Activated CD8-positive, alpha-beta T cell treated with anti-CD3 and anti-CD28 coated beads for 36 hours (primary cell): Measurements from ENCODE around the gene NUP210L. TPM values are rescaled to one million over a fixed set of nuclear protein-coding genes. Genes with fewer than 3 reads are reported as not detected.

Experiments
- ATAC-seq: fragments of 200-7000 bp; cut with Tn5 transposase; one replicate; pipeline ENCODE4 v1.10.0; 2021; ENCODE audit warnings: mild to moderate bottlenecking, moderate library complexity
- CTCF ChIA-PET: fragments of 350-600 bp; sonication (Branson Sonifier 250); formaldehyde crosslinking; loops from one replicate; lab custom pipeline; 2021; ENCODE audit warnings: antibody characterized with exemption; lab: Charles Lee
- POLR2A ChIA-PET: fragments of 350-600 bp; sonication (Branson Sonifier 250); formaldehyde crosslinking; loops from one replicate; lab custom pipeline; 2021; ENCODE audit warnings: antibody characterized with exemption; lab: Charles Lee
- DNase-seq: peaks from one replicate; pipeline ENCODE4 v3.0.0-alpha.2; 2020
- H3K27ac Mint-ChIP-seq: one replicate; pipeline ENCODE4 v1.8.0; 2021; ENCODE audit warnings: mild to moderate bottlenecking, mixed read lengths
- H3K27me3 Mint-ChIP-seq: one replicate; pipeline ENCODE4 v1.8.0; 2021; ENCODE audit warnings: mixed read lengths
- H3K36me3 Mint-ChIP-seq: one replicate; pipeline ENCODE4 v1.8.0; 2021; ENCODE audit warnings: low read depth, mixed read lengths
- H3K4me1 Mint-ChIP-seq: one replicate; pipeline ENCODE4 v1.8.0; 2021; ENCODE audit warnings: low read depth, mixed read lengths
- H3K4me3 Mint-ChIP-seq: one replicate; pipeline ENCODE4 v1.8.0; 2021; ENCODE audit warnings: mild to moderate bottlenecking, moderate library complexity, mixed read lengths
- H3K9me3 Mint-ChIP-seq: one replicate; pipeline ENCODE4 v1.8.0; 2021; ENCODE audit warnings: mixed read lengths
- intact Hi-C: fragments of 100-400 bp; cut with micrococcal nuclease; formaldehyde crosslinking; loops from one replicate; pipeline ENCODE4 v1.10.0; 2022
- total RNA-seq, 2 experiments: library from RNA; stranded (reverse); gene quantifications; one replicate each; pipeline ENCODE4 v1.2.3, GENCODE V29; 2021
- TF ChIP-seq, protein P1 (sequence below): fragments of 200-600 bp; IDR thresholded peaks from one replicate; pipeline ENCODE4 v1.8.0; 2022; ENCODE audit warnings: antibody characterized with exemption, mild to moderate bottlenecking

The NUP210L gene
- total RNA-seq, 2 experiments from 2014 or later: 0.07 TPM; not detected in 1

GRCh38 chr1:154178911-154179811 is 24.3 kb upstream of the NUP210L start:
- ChIA-PET CTCF (interaction anchor here (1.1 kb wide), 2 partner anchors 9 to 20 kb away, joined by 3 read pairs; no protein-coding TSS in a partner anchor), POLR2A (interaction anchor here (0.6 to 5.2 kb wide), 7 partner anchors 10 to 822 kb away, joined by 3 to 28 read pairs (median 6); partner anchors contain the start of gene RPS27)
- Mint-ChIP-seq H3K36me3 (peaks cover 64% of the 10 kb centered on the region), H3K4me3 (peak overlapping the region; percentile 97), H3K9me3 (no peaks in the 10 kb centered on the region), H3K27ac (peak overlapping the region; percentile 86), H3K4me1 (peaks cover 62% of the 10 kb centered on the region), H3K27me3 (no peaks in the 10 kb centered on the region)
- TF ChIP-seq, protein P1, sequence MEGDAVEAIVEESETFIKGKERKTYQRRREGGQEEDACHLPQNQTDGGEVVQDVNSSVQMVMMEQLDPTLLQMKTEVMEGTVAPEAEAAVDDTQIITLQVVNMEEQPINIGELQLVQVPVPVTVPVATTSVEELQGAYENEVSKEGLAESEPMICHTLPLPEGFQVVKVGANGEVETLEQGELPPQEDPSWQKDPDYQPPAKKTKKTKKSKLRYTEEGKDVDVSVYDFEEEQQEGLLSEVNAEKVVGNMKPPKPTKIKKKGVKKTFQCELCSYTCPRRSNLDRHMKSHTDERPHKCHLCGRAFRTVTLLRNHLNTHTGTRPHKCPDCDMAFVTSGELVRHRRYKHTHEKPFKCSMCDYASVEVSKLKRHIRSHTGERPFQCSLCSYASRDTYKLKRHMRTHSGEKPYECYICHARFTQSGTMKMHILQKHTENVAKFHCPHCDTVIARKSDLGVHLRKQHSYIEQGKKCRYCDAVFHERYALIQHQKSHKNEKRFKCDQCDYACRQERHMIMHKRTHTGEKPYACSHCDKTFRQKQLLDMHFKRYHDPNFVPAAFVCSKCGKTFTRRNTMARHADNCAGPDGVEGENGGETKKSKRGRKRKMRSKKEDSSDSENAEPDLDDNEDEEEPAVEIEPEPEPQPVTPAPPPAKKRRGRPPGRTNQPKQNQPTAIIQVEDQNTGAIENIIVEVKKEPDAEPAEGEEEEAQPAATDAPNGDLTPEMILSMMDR: no peak
- intact Hi-C loops: no loop called here
- ATAC-seq (no peak), DNase-seq (no peak)

DNA sequence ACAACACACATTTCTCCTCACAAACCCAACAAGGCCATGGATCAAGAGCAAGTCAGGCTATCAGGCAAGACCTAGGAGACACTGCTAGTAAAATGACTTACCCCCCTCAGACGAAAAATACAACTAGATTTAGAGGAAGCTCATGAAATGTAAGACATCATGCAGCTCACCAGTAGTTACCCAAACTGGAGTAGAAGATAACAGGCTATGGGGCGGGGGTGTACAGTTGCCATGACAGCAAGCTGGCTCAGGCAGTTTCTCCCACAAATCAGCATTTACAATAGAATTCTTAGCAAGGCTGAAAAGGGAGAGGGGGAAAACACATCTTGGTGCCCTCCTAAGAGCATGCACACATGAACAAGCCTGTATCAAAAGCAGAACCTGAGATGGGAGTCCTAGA is 23.1 kb upstream of the NUP210L start:
- TF ChIP-seq, protein P1: no peak
- DNase-seq: peak; percentile 45
- Mint-ChIP-seq H3K27ac (peak overlapping the region; percentile 44), H3K27me3 (no peaks in the 10 kb centered on the region), H3K36me3 (peaks cover 65% of the 10 kb centered on the region), H3K9me3 (no peaks in the 10 kb centered on the region), H3K4me1 (peaks cover 63% of the 10 kb centered on the region), H3K4me3 (peak overlapping the region; percentile 3)
- no peak for ATAC-seq
- POLR2A ChIA-PET: interaction anchor here (0.8 to 2.8 kb wide), 6 partner anchors 10 to 823 kb away, joined by 3 to 9 read pairs (median 4); partner anchors contain the start of gene RPS27
- CTCF ChIA-PET: interaction anchor here (0.7 to 1.7 kb wide), 4 partner anchors 8 to 96 kb away, joined by 3 read pairs; no protein-coding TSS in a partner anchor
- intact Hi-C loops: no loop called here

DNA sequence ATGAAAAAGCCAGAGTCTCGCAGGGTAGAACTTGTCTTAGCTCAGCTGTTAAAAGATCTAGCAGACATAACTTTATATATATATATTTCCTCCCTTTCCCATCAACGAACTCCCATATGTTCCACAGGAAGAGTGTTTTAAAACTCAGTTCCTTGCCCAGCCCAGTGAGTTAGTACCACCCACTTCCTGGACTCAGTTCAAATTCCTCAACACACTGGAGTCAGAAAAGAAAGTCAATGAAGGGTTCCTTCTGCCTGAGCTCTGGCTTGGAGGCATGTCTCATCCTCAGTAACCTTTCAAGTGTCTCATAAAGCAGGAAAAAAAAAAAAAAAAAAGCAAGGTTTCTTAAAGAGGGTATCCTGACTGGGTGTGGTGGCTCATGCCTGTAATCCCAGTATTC is 21.5 kb upstream of the NUP210L start:
- POLR2A ChIA-PET: interaction anchor here (2.8 kb wide), 1 partner anchor 185 kb away, joined by 9 read pairs; the partner anchor contains the start of gene RPS27

DNA sequence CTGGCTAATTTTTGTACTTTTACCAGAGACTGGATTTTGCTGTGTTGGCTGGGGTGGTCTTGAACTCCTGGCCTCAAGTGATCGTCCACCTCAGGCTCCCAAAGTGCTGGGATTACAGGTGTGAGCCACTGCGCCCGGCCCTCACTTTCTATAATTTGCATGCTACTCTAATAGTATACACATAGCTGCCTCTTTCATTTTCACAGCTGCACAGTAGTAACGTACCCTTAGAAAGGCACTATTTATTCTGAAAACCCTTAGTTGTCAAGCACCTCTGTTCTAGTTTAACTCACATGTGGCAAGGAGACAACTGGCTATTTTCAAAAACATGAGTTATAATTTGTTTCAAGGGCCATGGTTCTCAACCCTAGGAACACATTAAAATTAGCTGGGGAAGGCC is 19.8 kb upstream of the NUP210L start:
- Mint-ChIP-seq H3K27me3 (no peaks in the 10 kb centered on the region), H3K27ac (no peak overlapping the region), H3K4me1 (peaks cover 75% of the 10 kb centered on the region), H3K9me3 (no peaks in the 10 kb centered on the region), H3K36me3 (peaks cover 73% of the 10 kb centered on the region), H3K4me3 (no peak overlapping the region)
- POLR2A ChIA-PET: interaction anchor here (1.4 to 2.2 kb wide), 2 partner anchors 15 to 30 kb away, joined by 3 to 6 read pairs; no protein-coding TSS in a partner anchor
- ATAC-seq (no peak), DNase-seq (no peak)
- TF ChIP-seq, protein P1: no peak
- intact Hi-C loops: no loop called here
- CTCF ChIA-PET: interaction anchor here (1.1 kb wide), 1 partner anchor 17 kb away, joined by 4 read pairs; no protein-coding TSS in a partner anchor

More for the DNA sequence above, 21.5 kb upstream of the NUP210L start:
- DNase-seq: no peak
- CTCF ChIA-PET: interaction anchor here (0.9 to 1.6 kb wide), 3 partner anchors 31 to 371 kb away, joined by 3 to 5 read pairs (median 3); no protein-coding TSS in a partner anchor
- ATAC-seq: no peak
- H3K27me3 Mint-ChIP-seq: no peaks in the 10 kb centered on the region
- H3K9me3 Mint-ChIP-seq: no peaks in the 10 kb centered on the region
- peak overlapping the region; percentile 45 for H3K27ac Mint-ChIP-seq
- peaks cover 74% of the 10 kb centered on the region for H3K4me1 Mint-ChIP-seq
- TF ChIP-seq, protein P1: no peak
- H3K36me3 Mint-ChIP-seq: peaks cover 71% of the 10 kb centered on the region
- no peak overlapping the region for H3K4me3 Mint-ChIP-seq
- intact Hi-C loops: no loop called here
